NK-92 treated with Interleukin-12 subunit alpha and Interleukin-12 subunit beta, amount 100 ng/mL, for 24 hours (cell line): ENCODE data around the gene RNF144A.

Experiments used
- DNase-seq: peaks from one replicate; lab custom pipeline; 2025; lab: John Stamatoyannopoulos, UW

Gene RNF144A

DNA sequence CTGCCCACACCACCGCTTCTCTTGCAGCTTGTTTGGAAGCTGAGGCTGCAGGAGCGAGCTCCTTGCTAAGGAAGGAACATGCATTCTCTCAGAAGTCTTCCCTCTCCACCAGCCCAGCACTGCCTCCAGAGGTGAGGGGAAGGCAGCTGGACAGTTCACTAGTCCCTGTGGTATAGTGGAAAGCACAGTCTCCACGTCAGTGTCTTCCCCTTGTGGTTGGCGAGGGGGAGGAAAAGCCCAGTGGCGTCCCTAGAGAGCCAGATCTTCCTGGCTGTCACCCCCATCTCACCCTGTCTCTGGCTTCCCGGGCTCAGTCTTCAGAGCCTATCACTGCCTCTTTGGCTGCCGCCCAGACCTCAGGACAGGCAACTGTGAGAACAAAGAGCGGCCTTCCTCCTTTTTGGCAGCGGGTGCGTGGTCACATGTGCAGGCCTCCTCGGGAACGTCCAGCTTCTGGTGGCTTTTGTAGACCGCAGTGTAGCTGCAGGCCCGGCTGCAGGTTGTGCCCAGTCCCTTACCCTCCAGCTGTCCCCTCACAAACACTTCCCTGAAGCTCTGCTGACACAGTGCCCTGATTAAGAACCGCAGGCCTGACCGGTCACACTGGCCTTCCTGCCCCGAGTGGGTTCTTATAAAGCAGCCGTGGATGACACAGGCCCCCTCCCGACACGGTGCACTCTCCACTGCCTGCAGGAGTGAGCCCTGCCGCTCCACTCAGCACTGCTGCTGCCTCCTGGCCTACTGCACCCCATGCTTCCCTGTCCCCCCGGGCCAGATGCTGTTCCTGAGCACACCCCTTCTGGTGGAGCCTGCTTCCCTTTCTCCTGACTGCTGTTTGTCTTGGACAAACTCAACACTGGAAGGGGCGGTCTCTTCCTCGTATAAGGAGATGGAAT lies 90.9 kb downstream of the RNF144A start:
- no peak for DNase-seq

DNA sequence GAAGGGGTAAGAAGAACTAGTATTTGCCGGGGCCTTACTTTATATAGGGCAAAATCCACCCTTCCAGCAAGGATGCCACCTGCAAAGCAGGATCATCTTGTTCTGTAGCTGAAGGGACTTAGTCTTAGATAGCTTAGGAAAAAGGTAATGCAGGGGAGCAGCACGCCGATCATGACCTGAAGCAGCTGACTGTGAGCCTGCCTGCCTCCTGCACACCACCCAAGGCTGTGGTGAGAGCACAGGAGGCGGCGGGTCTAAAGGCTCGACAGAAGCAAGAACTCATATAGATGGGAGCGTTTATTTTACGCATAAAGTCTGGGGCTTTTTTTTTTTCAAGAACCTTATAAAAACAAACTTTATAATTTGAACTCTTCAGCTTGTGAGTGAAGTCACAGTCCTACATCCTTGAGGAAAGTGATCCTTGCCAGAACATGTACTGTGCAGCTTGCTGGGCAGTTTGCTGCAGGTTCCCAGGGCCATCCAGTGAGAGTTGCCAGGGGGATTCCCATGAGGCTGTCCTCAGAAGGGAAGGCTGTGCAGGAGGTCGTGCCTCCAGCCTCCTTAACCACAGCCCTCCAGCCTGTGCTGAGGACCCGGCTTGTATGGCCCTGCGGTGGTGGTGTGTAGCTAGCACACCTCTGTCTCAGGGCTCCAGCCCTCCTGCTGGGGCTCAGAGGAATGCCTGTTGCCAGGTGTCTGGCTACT lies 92.1 kb downstream of the RNF144A start:
- DNase-seq, result no peak

- DNase-seq, result no peak
These were observed 93.3 kb downstream of the RNF144A start for GRCh38 chr2:7010391-7011054.

GRCh38 chr2:7011356-7012083 lies 94.3 kb downstream of the RNF144A start:
- DNase-seq, result no peak

DNA sequence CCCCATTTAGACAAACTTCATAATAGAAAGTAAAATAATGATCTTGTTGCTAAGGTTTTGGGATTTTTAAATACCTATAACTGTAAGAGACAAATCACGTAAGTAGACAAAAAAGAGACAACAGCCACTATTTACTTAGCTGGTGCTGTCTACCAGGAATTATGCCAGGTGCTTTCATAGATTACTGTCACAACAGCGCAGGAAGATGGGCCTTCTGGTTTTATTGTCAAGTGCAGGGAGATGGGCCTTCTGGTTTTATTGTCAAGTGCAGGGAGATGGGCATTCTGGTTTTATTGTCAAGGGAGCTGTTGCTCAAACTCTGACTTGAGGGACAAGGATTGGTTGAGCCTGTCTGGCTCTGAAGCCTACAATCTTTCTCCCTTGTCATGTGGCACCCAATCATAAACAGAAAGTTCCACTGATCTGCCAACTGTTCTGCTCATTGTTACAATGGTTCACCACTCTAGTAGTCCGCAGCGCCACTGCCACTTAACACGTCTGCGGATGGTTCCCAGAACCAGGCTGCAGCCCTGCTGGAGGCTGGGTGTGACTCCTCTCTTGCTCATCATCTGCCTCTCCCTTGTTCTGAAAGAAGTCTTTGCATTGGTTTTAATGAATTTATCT lies 95.0 kb downstream of the RNF144A start:
- no peak for DNase-seq

DNA sequence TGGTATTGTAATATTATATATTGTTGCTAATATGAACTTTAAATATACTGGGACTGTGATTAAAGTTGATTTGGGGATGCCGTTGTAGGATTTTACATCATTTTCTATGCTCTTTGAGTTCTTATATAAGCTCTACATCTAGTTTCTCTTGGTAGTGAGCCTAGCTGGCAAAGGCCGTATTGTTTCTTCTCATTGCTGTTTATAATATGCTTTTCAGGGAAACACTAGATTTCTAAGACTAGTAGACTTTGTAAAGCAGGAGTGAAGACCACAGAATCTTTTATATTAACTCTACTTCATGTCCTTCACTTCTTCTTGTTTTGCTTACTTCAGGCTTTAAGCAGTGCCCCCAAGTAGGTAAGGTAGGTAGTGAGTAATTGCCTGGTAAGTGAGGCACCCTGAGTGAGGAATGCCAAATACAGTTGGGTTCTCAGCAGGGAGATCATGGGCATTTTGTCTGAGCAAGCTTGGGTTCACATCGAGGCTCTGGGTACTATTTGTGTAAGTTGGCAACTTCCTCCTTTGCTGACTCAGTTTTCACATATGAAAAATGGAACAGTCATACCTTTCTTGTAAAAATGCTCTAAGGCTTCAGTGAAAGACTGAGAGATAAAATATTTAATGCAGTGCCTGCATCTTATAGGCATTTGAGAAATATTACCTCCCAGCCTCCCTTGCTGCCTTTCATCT lies 96.4 kb downstream of the RNF144A start:
- no peak for DNase-seq

GRCh38 chr2:7014174-7014640 lies 97.0 kb downstream of the RNF144A start:
- DNase-seq, result no peak

GRCh38 chr2:7015007-7015950 lies 98.1 kb downstream of the RNF144A start:
- DNase-seq, result no peak

- DNase-seq, result no peak
These were observed 98.9 kb downstream of the RNF144A start for GRCh38 chr2:7016148-7016547.

- DNase-seq, result no peak
These were observed 99.5 kb downstream of the RNF144A start for GRCh38 chr2:7016601-7017211.

DNA sequence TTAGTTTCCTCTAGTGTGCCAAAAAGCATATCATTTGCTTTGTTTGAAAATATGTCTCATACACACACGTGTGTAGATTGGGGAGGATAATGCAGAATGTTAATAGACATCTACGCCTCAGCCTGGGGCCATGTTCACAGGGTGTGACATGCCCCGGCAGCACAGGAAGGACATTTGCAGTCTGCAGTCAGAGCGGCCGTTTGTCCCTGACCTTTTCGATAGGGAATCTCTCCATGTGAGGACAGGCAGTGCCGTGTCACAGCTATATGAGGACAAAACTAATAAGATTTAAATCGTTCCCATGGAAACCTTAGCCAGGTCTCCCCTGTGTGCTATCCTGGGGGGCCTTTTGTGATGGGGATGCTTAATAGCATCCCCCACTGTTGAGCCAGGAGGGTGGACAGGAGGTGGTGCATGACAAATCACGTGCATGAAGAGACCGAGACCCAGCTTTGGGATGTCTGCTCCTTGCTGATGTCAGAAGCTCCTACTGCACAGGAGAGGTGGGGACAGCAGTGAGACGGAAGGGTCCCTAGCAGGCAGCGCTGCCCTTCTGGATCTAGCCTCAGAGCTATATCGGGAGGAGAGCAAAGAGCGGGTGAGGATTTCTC lies 100.6 kb downstream of the RNF144A start:
- DNase-seq, result no peak

DNA sequence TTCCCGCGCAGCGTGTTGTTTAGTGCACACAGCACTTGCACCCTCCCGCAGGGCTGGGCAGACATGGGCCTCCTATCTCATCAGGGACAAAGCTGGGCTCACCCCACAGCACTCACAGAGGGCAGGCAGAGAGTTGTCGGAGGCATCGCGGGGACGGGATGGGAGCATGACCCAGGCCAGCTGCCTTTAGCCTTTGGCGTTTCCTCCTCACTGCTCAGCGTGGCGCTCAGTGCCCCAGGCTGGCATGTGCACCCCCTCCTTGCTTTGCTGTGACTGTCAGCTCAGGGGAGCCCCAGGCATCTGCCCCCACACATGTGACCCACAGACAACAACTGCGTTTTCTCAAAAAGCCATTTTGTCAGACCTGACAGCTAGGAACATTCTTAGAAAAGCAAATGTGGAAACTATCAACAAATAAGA lies 101.1 kb downstream of the RNF144A start:
- no peak for DNase-seq

- no peak for DNase-seq
These were observed 101.6 kb downstream of the RNF144A start for GRCh38 chr2:7018767-7019166.

DNA sequence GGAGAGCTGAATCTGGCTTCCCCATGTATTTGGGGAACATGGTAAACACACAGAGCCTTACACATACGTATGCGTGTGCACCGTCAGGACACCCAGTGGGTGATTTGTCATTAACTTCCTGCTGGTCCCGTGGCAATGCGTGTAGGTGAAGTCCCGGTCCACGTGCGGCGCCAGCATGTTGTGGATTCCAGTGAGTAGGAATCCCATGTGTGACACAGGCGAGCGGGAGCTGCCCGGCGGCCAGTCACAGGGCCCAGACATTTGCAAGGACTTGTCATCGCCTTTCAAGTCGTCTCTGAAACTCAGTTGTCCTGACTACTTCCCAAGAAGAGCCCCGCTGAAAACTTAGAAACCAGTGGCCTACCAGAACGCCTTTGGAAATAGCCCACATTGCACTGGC lies 102.0 kb downstream of the RNF144A start:
- no peak for DNase-seq

GRCh38 chr2:7020059-7020458 lies 102.8 kb downstream of the RNF144A start:
- no peak for DNase-seq

- no peak for DNase-seq
These were observed 103.3 kb downstream of the RNF144A start for GRCh38 chr2:7020468-7020867.

GRCh38 chr2:7020939-7021470 lies 103.8 kb downstream of the RNF144A start:
- DNase-seq, result no peak
